ENCODE data around the gene CHAC1.

The CHAC1 gene

GRCh38 chr15:40942878-40943277 is 10.4 kb upstream of the CHAC1 start:
- TF ChIP-seq, protein P1, sequence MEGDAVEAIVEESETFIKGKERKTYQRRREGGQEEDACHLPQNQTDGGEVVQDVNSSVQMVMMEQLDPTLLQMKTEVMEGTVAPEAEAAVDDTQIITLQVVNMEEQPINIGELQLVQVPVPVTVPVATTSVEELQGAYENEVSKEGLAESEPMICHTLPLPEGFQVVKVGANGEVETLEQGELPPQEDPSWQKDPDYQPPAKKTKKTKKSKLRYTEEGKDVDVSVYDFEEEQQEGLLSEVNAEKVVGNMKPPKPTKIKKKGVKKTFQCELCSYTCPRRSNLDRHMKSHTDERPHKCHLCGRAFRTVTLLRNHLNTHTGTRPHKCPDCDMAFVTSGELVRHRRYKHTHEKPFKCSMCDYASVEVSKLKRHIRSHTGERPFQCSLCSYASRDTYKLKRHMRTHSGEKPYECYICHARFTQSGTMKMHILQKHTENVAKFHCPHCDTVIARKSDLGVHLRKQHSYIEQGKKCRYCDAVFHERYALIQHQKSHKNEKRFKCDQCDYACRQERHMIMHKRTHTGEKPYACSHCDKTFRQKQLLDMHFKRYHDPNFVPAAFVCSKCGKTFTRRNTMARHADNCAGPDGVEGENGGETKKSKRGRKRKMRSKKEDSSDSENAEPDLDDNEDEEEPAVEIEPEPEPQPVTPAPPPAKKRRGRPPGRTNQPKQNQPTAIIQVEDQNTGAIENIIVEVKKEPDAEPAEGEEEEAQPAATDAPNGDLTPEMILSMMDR (IDR thresholded peaks at IDR 0.05; ENCODE audit: control insufficient read depth, extremely low read depth, insufficient read depth), result no peak
- no peak for DNase-seq (ENCODE audit: low read depth)
- no peak overlapping the region for H3K4me3 ChIP-seq (ENCODE audit: low read depth, low read length)

DNA sequence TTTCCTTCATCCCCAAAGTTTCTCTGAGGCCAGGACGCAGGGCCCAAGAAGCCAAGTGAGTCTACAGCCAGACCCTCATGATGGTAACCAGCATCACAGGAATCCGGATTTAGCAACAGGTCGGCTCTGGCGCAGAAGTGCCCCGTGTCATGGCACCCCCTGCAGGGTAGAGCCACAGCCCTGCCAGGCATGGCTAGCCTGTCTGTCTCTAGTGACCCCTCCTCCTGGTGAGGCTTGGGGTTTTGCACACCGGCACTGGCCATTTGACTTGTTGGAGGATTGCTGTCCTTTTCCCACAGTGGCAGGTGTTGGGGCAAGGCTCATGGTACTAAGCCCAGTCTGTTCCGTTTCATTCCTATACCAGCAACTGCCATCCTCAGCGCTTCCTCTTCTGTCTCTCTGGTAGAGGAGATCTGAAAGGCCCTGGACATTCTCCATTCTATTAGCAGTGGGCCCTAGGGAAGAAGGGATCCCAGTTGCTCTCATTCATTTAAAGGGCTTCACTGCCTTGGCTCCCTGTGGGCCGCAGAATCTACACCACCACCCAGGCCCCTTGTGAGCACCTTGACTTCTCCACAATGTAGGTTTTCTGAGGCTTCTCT is 9.4 kb upstream of the CHAC1 start:
- H3K4me3 ChIP-seq (ENCODE audit: low read depth, low read length), result no peak overlapping the region
- no peak for DNase-seq (ENCODE audit: low read depth)
- TF ChIP-seq, protein P1 (IDR thresholded peaks at IDR 0.05; ENCODE audit: control insufficient read depth, extremely low read depth, insufficient read depth), result no peak

DNA sequence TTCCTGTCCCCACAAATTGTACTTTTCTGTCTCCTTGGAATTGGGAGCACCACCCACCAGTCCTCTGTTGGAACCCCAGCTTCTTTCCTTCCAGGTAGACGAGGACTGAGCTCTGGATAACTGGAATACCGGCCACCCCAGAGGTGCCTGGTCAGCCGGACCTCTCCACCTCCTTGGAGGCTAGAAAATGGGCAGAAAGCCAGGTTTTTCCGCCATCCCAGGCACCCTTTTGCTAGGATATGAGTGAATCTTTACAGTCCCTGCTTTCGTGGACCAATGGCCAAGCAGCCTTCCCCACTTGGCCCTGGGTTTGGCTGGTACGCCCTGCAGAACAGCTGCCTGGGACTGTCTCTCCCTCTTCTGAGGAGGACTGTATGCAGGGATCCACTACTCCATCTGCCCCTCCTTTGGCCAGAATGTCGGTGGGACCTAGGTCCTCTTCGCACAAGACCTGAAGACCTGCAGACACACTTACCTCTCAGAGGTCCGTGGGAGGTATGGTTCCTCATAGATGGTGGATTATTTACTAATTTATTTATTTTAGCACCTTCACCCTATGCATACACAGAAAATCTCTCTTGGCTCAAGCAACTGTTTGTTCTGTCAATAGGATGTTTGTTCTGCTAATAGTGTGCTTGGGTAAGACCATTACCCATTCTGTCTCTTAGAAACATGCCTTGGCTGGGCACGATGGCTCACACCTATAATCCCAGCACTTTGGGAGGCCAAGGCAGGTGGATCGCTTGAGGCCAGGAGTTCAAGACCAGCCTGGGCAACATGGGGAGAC is 8.6 kb upstream of the CHAC1 start:
- TF ChIP-seq, protein P1 (IDR thresholded peaks at IDR 0.05; ENCODE audit: control insufficient read depth, extremely low read depth, insufficient read depth), result no peak
- DNase-seq (ENCODE audit: low read depth), result peak; percentile 89
- H3K4me3 ChIP-seq (ENCODE audit: low read depth, low read length), result no peak overlapping the region

GRCh38 chr15:40948706-40949473 is 4.4 kb upstream of the CHAC1 start:
- DNase-seq (ENCODE audit: low read depth), result no peak

GRCh38 chr15:40949756-40950207 is 3.5 kb upstream of the CHAC1 start:
- H3K4me3 ChIP-seq (ENCODE audit: low read depth, low read length), result no peak overlapping the region
- TF ChIP-seq, protein P1 (IDR thresholded peaks at IDR 0.05; ENCODE audit: control insufficient read depth, extremely low read depth, insufficient read depth), result no peak
- DNase-seq (ENCODE audit: low read depth), result no peak

More at GRCh38 chr15:40948706-40949473, 4.4 kb upstream of the CHAC1 start:
- TF ChIP-seq, protein P1 (IDR thresholded peaks at IDR 0.05; ENCODE audit: control insufficient read depth, extremely low read depth, insufficient read depth), result no peak
- no peak overlapping the region for H3K4me3 ChIP-seq (ENCODE audit: low read depth, low read length)

GRCh38 chr15:40951764-40952163 is 1.5 kb upstream of the CHAC1 start:
- no peak overlapping the region for H3K4me3 ChIP-seq (ENCODE audit: low read depth, low read length)
- TF ChIP-seq, protein P1 (IDR thresholded peaks at IDR 0.05; ENCODE audit: control insufficient read depth, extremely low read depth, insufficient read depth), result no peak
- DNase-seq (ENCODE audit: low read depth), result no peak
